Activated CD8-positive, alpha-beta memory T cell treated with anti-CD3 and anti-CD28 coated beads for 48 hours (primary cell): ENCODE measurements around the gene FAM107B.
"Not testable (repeated sequence)": the region's sequence is repeated elsewhere in the genome, so short reads cannot be mapped to it uniquely, and the experiment has no call there.

Source experiments
- DNase-seq, 3 experiments: peaks; one replicate each; pipeline ENCODE4 v3.0.0-alpha.2; 2020; ENCODE audit warnings: low read depth in 2 of 3, low spot score in 2 of 3

FAM107B gene

DNA sequence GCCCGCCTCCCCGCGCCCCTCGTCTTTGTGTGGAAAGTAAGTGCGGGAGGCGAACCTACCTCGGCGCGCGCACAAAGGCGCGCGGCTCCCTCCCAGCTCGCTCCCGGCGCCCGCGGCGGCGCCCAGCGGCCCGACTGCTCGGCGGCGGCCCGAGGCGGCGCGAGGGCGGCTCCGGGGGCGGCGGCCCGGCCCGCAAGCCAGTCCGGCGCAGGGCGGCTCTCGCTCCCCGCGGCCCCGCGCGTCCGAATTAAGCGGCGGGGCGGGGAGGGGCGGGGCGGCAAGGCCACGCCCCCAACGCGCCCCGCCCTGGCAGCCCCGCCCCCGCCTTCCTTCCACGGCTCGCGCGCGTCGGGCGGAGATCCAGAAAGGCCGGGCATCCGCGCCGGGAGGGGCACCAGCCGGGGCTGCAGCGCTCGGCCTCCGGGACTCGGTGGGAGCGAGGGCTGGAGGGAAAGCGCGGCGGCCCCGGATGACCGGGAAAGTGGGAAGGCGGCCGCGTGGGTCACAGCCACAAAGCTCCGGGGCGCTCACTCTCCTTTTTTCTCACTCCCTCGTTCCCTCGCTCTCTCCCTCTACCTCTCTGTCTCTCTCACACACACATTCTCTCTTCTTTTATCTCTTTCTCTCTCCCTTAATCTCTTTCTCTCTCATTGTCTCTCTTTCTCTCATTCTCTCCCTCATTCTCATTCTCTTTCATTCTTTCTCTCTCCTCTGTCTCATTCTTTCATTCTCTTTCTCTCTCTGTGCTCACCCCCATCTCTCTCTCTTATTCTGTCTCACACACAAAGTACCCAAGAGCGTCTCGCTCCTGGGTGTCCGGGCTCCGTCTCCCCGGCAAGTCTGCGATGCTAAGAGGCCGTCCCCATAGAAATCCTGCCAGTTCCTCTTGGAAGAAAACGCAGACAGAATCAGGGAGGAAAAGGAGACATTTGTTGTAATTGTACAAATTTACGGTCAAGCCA lies 170.2 kb downstream of the FAM107B start:
- no peak for DNase-seq

DNA sequence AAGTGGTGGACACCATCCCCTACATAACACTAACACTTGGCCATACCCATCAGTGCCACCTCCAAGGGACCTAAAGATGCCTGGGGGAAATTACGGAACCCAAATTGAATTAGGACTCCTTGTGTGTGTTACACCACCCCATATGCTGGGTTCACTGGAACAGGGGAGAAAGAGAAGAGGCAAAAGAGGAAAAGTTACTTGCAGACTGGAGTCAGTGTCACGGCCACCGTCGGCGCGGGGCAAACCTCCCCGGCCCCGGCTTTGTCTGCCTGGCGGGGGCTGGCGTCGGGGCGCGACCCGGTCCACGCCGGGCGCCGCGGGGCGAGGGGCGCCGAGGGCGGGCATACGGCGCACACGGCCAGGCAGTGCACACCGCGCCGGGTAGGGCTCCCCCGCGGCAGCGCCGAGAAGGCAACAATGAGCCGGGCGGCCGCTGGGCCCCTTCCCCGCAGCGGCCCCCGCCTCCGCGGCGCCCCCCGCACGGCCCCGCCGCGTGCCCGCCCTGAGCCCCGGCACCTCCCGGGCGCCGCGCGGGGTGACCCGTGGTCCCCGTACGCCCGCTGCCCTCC lies 171.1 kb downstream of the FAM107B start:
- no peak for DNase-seq

DNA sequence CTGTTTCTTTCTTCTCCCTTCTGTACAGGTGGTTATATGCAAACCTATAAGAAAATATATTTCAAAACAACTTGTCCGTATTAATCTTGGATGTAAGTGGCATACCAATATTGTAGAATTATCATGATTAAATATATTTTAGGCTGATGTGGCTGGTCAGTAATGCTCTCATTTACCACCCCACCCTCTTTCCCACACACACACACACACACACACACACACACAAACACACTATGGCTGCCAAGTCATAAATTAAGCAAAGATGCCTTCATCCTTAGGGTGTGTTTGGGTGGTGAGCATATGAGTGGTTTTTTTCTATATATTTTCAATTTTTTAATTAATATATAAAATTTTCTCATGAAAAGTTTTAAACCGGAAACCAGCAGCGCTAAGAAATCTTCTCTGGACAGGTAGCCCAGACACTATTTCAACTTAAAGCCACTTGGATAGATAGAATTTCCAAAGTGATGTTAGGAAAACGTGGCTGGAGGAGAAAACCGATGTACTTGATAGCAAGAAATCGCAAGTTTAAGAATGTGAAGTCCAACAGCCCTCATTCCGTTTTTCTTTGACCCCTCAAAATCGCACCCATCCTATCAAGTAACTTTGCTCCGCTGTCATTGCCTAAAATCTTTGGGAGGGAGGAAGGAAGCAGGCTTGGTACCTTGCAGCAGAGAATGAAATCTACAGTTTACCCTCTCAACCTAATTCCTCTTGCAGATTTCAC lies 171.7 kb downstream of the FAM107B start:
- DNase-seq = no peak

DNA sequence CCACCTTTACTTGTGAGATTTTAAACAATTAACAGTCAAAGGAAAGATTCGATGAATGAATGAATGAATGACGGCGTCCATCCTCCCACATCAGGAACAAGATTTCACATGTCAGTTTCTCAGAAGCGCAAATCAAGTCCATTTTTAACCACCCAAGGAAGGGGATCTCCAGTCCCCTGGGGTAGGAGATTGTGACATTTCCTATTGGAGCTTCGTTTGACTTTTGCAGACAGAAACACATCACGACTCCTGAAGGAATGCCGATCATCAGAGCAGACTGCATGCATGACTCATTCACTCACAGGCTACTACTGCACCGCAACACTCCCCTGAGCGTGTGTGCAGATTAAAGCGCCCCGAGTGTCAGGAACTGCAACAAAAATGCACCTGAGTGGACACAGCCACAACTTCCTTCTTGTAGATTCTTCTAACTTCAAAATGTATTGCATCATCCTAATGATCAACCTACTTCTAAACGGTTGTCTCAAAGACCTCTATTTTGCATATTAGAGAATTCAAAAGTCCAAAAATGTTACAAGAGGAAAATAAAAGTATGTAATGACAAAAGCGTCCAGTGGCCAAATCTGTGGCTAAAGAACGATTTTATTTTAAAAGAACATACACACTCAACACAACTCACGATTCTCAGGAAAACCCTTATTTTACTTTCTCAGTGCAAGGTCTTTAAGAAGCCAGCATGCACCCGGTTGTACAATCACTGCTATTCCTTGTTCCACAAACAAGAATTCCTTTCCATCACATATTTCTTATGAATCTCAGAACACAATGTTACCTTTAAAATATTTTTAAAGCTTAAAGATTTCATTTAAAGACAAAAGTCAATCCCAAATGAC lies 172.6 kb downstream of the FAM107B start:
- no peak for DNase-seq

DNA sequence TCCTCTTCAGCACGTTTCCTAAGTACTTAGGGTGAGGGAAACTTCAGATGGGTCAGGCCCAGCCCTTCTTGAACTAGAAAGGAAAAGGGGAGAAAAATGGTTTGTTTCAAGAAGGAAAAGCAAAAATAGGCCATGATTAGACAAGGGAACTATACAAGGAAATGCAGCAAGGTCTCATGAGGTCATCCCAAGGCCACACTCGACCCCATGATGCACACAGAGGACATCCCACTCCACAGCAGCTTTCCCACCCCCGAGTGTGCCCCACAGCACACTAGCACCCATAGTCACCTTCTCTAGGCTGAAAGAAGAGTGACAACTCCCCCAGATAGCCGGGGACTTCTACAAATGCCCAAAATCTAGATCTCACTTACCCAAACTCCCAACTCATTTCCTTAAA lies 173.4 kb downstream of the FAM107B start:
- no peak for DNase-seq

DNA sequence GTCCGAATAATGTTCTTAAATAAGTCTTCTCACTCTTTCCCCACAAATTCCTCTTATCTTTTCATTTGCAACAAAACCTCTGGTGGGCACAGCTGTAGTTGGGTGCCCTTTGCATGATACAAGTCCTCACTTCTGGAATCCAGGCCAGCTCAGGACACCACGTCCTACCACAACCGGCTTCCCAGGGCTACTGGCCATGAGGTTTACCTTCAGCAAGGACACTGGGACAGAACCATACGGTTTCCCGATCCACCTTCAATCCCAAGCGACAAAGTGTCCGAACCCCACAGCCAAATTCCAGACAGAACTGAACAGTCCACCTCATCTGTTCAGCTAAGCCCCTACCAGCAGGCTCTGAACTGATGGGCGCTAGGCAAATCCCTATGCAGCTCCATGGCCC lies 174.6 kb downstream of the FAM107B start:
- DNase-seq = no peak

DNA sequence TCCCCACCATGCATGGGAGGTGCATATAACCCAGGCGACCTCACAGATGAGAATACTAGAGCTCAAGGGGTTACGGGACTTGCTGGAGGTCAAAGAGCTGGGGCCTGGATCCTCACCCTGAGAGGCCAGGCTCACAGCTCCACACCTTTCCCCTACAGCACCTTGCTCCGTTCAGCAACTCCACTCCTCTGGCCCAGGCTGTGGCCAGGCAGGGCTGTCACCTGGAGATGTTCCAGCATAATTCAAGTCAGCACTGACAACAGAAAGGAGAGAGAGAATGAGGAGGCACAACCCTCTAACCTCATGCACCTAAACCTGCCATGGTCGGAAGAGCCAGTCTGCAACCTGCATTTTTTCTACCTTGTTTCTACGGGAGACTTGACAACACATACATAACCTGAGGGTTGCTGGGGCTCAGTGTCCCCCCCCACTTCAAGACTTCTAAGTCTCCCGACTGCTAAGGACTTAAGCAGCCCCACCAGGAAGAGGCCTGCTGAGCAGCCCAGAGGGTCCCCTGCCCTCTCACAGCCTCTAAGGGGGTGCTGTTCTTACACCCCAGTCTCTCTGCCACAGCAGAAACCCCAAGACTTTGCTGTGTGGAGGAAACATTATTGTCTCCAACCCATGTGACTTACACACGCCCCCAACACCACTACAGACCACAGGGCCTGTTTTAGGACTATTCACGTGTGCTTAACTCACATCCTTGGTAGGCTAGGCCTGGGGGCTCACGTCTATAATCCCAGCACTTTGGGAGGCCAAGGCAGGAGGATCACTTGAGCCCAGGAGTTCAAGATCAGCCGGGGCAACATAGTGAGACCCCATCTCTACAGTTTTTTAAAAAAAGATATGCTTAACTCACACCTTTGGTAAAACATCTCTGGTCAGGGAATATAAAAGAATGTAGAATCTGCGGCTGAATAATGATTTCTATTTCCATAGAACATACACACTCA lies 175.6 kb downstream of the FAM107B start:
- no peak for DNase-seq

DNA sequence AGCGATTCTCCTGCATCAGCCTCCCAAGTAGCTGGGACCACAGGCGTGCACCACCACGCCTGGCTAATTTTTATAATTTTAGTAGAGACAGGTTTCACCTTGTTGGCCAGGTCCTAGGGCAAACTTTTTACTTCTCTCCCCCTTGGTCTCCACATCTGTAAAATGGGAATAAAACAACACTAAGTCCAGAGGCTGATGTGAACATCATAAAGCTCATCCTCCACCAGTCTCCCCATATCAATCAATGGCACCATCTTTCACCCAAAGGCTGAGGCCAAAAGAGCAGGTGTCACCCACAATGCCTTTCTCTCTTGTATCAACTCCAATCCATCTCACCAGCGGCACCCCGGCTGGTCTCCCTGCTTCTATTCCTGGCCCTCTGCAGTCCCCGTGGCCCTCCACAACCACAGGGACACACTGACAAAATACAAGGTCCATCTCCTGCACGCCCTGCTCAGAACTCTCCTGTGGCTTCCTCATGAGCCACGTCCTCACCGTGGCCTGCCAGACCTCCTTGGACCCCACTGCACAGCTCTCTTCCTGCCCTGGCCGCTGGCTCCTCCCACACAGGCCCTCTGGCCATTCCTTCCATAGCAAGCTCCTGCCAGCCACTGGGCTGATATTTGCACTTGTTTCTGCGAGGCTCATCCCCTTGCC lies 179.0 kb downstream of the FAM107B start:
- no peak for DNase-seq

DNA sequence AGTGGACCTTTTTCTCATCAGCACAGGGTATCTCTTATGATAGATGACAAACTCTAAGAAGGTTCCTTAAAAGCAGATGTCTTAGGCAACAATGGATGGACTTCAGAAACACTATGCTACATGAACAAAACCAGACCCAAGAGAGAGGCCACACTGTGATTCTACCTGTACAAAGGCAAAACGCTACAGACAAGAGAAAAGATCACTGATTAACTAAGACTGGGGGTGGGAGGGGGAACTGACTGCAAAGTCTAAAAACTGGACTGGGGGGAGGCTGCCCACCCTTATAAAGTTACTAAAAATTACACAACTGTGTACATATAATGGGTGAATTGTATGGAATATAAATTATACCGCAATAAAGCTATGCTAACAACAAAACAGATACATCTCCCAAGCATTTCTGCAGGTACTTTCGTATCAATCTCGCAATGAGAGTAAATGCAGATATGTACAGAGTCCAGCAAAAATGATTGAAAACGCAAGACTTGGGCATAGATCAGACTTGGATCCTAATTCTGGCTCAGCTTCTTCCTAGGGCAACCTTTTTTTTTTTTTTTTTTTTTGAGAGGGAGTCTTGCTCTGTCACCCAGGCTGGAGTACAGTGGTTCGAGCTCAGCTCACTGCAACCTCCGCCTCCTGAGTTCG lies 179.7 kb downstream of the FAM107B start:
- DNase-seq = no peak

DNA sequence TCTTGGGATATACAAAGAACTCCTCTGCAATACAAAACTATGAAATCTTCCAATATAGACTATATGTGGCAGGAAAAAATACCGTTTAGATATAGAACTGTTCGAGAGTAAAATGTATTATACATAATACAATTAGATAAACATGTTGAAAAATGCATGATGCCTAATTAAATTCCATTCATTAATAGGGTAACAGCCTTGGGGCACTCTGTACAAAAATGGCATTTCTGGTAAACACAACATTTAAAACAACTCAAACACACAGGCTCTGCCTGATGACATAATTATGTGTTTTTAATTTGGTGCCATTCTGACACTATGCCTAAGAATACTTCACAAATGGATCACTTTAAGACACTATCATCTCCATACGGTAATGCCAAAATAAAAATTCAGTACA lies 180.9 kb downstream of the FAM107B start:
- no peak for DNase-seq

DNA sequence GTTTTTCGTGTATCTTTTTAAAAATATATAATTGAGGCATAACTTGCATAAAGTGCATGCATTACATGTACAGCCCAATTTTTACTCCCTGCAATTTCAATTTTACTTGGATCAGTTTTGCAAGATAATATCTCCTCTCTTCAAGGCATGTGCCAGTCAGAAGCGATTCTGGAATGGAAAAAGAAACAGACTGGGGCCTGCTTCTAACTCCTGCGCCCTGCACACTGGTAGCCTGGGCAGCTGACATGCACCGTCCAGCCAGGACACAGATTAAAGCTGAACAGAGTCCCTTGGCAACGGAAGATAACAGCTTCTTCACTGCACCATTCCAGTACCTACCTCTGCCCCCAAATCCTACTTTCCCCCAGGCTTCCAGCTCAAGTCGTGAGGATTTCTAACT lies 182.1 kb downstream of the FAM107B start:
- no peak for DNase-seq

DNA sequence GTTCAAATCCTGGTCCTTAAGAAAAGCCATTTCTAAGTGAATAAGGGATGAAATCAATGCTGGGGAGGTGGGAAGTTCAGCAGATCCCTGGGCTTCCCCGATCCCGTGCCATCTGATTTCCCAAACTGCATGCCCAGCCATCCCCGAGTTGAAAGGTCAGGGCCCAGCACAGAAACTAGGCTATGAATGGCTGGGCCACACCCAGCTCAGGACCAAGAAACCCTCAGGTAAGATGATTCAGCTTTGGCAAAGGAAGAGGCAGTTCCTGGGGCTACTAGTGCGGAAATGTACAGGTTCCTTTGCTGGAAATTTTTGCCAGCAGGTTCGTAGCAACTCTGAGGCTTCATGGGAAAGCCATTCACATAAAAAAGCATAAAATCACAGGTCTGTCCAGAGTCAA lies 182.7 kb downstream of the FAM107B start:
- no peak for DNase-seq

DNA sequence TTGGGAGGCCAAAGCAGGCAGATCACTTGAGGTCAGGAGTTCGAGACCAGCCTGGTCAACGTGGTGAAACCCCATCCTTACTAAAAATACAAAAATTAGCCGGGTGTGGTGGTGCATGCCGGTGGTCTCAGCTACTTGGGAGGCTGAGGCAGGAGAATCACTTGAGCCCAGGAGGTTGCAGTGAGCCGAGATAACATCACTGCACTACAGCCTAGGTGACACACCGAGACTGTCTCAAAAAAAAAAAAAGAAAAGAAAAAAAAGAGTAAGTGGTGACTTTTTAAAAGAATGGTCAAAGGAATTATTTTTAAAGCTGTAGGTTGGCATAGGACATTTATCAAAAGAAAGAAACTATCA lies 185.8 kb downstream of the FAM107B start:
- DNase-seq = not testable (repeated sequence)

DNA sequence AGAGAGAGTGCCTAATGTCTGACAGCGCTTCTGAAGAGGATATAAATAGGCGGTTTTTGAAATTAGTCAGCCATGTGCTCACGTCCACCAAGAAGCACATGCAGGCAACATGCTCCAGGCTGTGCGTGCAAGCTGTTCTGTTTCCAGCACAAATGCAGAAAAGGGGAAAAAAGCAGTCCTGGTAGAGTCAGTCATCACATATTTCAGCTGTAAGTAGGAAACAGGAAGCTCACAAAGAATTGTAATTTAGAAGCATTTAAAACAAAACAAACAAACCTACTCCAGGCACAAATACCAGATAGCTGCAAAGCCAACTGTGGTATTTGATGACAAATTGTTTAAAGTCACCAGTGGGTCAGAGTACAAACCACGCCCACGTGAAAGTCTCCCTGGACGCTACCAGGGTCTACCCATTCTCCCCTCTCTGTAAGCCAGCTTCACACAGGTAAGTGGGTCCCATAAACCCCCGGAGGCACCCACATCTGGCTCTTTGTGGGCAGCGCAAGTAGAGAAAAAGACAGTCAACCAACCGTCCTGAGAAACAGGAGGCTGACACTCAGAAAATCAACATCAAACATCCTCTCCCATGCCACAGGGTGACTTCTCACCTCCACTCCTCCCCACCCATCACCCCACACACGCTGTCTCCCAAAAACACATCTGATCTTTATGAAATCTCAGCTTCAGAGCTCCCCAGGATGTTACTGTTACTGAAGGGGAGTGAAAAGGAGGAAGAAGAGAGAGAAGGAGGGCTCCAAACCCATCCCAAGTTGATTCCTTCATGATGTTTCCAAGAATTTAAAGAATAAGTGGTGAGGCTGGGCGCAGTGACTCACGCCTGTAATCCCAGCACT lies 186.4 kb downstream of the FAM107B start:
- DNase-seq = no peak

DNA sequence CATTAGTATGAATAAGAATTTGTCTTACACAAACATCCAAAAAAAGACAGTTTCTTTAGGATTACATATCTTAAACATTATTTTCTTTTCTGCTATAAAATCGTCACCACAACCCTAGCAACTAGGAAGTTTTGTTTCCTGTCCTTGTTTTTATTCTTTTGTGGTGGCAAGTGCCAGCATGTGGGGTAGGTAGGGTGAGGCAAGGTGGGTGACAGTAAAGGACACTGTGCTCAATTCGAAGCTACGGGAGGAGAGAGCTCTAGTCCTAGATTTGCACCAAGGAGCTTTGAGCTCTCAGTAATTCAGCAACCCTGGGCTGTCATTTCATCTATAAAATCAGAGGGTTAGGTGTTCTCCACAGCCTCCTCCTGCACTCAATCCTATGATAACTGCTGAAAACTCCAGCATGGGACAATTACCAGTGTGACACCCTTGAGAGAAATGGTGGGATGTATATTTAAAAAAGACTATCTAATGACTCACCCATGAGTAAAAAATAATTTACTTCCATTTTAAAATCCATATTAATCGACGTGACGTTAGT lies 187.1 kb downstream of the FAM107B start:
- DNase-seq = no peak

DNA sequence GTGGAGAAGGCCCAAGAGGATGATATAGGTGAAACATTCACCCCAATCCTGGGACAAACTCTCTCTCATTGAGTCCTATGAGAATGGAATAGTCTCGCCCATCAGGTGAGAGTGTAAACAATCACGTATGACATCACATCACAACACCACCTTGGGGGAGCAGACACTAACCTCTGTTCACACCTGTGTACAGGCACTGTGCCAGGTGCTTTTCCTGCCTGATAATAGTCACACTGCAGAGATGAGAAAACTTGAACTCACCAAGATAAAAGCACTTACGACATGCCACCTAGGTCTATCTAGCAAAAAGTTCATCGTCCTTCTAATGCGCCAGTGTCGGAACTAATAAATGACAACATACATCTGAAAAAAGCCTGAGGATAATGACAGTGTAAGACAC lies 187.8 kb downstream of the FAM107B start:
- no peak for DNase-seq

DNA sequence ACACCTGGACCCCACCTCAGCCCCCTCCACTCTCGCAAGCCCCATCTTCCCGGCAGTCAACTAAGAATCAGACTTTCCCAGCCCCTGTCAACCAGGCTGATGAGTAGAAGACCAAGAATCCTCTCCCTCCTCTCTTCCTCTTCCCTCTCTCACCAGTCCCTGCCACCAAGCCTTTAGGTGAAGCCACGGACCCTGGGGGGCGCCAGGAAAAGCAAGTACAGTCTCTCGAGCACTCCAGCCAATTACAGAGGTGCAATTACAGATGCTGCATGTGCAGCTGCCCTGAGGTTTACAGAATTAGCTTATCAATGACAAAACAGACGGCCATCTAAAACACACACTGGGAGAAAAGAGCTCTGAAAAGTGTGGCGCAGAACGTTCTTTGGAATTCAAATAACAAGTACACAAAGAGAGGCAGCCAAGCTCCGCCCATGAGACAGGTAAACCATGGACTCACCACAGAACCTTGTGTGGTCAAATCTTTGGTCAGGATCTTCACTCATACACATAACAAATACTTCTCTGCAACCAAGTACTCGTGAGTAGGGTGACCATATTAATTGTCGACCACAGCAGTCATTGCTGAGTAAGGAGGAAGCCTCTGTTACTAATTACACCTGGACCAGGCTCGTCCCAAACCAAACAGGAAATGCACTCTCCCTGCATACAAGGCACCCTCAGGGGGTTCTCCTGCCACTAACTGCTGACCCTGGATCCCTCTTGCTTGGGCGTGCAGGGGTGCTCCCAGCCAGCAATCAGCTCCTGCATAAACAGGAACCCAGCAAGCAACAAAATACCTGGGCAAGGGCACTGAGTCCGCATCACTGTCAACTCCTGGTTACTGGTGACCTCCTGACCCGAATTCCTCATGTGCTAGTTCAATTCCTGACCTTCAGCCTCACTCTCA lies 189.2 kb downstream of the FAM107B start:
- no peak for DNase-seq
